Measurements from ENCODE around the gene DAPK2. TPM values are rescaled to one million over a fixed set of nuclear protein-coding genes. Genes with fewer than 3 reads are reported as not detected.

Gene DAPK2
- total RNA-seq, 2 donors from 2014 or later = 6.1 to 10.6 TPM

DNA sequence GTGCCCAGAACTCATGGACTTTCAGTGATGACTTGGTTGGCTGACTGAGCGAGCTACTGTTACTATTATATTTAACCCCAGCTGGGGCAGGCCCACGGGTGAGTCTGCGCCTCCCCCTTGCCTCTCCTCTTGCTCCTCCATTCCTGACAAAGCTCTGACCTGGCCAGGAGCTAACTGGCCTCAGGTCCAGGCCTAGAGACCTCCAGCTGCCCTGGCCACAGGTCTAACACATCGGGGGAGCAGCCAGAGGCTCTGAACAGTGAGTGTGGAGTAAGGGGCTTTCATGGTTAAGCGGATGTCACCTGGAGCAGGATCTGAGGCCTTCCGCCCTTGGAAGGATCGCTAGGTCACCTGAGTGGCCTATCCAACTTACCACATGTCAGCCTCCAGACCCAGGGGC lies 116.3 kb downstream of the DAPK2 start:
- Histone ChIP-seq H3K27ac (no peak overlapping the region), H3K36me3 (no peaks in the 10 kb centered on the region), H3K4me3 (no peak overlapping the region), H3K27me3 (replicated peaks; ENCODE audit: insufficient read depth) (no peaks in the 10 kb centered on the region), H3K9me3 (no peaks in the 10 kb centered on the region), H3K4me1 (ENCODE audit: control insufficient read depth in 1 of 2, low read depth in 2 of 2) (no peaks in the 10 kb centered on the region)
- ATAC-seq (ENCODE audit: insufficient number of reproducible peaks, low FRiP score, low read depth) (no peak), DNase-seq (ENCODE audit: low spot score) (no peak)
- TF ChIP-seq, protein P1, sequence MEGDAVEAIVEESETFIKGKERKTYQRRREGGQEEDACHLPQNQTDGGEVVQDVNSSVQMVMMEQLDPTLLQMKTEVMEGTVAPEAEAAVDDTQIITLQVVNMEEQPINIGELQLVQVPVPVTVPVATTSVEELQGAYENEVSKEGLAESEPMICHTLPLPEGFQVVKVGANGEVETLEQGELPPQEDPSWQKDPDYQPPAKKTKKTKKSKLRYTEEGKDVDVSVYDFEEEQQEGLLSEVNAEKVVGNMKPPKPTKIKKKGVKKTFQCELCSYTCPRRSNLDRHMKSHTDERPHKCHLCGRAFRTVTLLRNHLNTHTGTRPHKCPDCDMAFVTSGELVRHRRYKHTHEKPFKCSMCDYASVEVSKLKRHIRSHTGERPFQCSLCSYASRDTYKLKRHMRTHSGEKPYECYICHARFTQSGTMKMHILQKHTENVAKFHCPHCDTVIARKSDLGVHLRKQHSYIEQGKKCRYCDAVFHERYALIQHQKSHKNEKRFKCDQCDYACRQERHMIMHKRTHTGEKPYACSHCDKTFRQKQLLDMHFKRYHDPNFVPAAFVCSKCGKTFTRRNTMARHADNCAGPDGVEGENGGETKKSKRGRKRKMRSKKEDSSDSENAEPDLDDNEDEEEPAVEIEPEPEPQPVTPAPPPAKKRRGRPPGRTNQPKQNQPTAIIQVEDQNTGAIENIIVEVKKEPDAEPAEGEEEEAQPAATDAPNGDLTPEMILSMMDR (IDR thresholded peaks at IDR 0.05) = no peak

DNA sequence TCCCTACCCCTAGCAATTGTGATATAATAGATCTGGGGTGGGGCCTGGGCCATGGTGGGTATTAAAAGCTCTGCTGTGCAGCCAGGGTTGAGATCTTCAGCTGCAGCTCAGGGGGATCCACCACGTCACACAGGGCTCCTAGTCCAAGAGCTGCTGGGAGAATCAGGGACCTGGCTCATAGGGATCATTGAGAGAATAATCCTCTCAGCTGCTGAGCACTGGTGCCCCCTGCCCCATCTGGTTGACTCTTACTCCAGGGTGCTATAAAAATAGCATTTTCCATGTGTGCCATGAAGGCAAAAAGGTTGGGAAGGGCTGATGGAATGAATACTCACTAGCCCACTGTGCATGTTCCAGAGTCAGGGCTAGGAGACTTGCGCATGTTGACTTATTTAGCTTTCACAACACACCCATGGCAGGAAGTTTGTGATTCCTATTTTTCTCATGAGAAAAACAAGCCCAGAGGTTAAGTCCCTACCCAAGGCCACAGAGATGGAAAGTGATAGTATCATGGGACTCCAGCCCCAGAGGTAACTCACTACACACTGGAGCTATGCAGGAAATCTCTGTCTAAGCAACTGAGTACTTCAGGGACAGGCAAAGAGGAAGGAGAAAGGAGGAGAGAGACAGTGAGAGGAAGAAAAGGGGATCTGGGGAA lies 118.0 kb downstream of the DAPK2 start:
- Histone ChIP-seq H3K27ac (no peak overlapping the region), H3K4me3 (no peak overlapping the region), H3K4me1 (ENCODE audit: control insufficient read depth in 1 of 2, low read depth in 2 of 2) (no peaks in the 10 kb centered on the region), H3K9me3 (no peaks in the 10 kb centered on the region), H3K27me3 (replicated peaks; ENCODE audit: insufficient read depth) (no peaks in the 10 kb centered on the region), H3K36me3 (no peaks in the 10 kb centered on the region)
- ATAC-seq (ENCODE audit: insufficient number of reproducible peaks, low FRiP score, low read depth) (no peak), DNase-seq (ENCODE audit: low spot score) (no peak)
- TF ChIP-seq, protein P1 (IDR thresholded peaks at IDR 0.05) = no peak

DNA sequence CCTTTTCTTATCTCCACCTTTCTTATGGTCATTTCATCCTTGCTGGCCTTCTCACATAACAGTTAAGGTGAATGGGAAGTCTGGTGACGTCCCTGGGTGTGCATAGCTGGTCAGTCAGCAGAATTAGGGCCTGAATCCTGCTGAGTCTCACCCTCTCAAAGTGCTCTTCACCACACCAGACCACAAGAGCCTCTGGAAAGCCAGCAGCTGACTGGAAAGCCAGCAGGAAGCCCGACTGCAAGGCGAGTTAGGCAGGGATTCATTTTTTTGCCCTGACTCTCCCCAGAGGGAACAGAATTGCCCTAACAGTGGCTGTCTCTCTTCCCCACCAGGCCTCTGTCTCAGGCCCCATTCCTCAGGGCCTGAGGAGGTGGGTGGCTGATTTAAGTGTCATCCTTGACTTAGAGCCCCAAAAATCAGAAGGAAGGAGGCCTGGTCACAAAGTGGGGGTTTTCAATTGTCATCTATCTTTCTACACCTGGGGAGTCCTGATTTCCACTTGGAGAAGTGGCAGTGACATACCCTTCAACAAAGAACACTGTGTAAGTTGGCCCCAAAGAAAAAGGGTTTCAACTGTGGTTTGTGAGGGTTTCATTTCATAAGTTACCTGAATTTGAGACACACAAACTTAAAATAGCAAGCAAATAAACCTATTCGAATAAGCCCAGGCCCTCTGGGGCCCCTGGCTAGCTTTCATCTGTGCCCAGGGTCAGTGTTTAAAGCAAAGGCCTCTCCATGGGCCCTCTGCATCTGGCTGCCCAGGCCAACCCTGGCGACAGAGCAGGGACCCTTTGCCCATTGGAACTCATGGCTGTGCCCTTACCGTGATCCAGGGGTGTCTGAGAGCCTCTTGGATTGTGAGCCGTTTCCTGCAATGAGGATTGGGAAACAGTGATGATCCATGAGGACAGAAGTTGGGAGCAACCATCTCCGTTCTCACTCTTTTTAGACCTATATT lies 122.0 kb downstream of the DAPK2 start:
- no peaks in the 10 kb centered on the region for H3K27me3 ChIP-seq (replicated peaks; ENCODE audit: insufficient read depth)
- no peaks in the 10 kb centered on the region for H3K36me3 ChIP-seq
- H3K9me3 ChIP-seq = no peaks in the 10 kb centered on the region
- H3K27ac ChIP-seq = no peak overlapping the region
- DNase-seq (ENCODE audit: low spot score) = no peak
- H3K4me3 ChIP-seq = no peak overlapping the region
- no peaks in the 10 kb centered on the region for H3K4me1 ChIP-seq (ENCODE audit: control insufficient read depth in 1 of 2, low read depth in 2 of 2)
- TF ChIP-seq, protein P1 (IDR thresholded peaks at IDR 0.05) = no peak
- ATAC-seq (ENCODE audit: insufficient number of reproducible peaks, low FRiP score, low read depth) = no peak

DNA sequence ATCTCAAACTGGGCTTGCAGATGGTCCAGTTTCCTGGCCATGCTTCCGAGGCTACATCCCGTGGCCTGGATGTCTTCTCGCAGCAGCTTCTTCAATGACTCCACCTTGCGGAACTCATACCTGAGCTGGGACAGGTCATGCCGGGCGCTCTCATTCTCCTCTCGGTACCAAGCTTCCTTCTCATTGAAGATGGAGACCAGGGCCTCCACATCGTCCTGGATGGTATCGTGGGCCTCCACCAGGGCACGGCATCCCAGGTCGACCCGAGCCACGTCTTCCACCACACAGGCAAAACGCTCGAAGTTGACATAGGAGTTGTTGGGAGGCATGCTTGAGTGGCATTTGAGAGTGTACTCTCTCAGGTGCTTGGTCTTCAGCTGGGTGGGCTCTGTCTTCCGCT lies 123.4 kb downstream of the DAPK2 start:
- Histone ChIP-seq H3K27ac (no peak overlapping the region), H3K4me3 (no peak overlapping the region), H3K36me3 (no peaks in the 10 kb centered on the region), H3K9me3 (no peaks in the 10 kb centered on the region), H3K4me1 (ENCODE audit: control insufficient read depth in 1 of 2, low read depth in 2 of 2) (no peaks in the 10 kb centered on the region), H3K27me3 (replicated peaks; ENCODE audit: insufficient read depth) (no peaks in the 10 kb centered on the region)
- TF ChIP-seq, protein P1 (IDR thresholded peaks at IDR 0.05) = no peak
- no peak for DNase-seq (ENCODE audit: low spot score)
- no peak for ATAC-seq (ENCODE audit: insufficient number of reproducible peaks, low FRiP score, low read depth)

DNA sequence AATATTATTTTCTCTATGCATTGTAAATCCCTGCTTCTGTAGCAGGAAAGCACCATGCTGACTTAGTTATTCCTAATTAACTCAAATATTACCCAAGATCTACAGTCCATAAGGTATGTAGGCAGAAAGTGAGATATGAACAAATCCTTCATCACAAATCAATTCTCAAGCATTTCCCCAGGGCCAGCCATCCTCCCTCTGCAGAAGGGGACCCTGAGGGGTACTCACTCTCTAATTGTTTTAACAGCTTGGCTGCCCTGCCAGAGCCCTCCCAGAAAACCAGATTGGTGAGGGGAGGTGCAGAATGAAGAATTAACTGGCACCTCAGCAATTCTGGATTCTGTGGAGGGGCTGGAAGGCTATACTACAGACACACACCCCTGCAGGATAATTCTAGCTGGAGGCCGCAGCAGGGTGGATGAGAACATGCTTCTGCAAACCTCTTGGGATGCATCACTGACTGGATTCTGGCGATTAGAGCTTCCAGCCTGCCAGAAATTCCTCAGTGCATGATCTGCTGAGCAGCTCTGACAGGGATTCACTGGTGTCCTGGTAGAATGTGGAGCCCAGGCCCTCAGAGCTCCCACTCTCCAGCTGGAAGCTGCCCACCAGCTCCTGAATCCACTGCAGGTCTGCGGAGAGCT lies 123.9 kb downstream of the DAPK2 start:
- H3K4me3 ChIP-seq = no peak overlapping the region
- H3K4me1 ChIP-seq (ENCODE audit: control insufficient read depth in 1 of 2, low read depth in 2 of 2) = no peaks in the 10 kb centered on the region
- TF ChIP-seq, protein P1 (IDR thresholded peaks at IDR 0.05) = no peak
- no peaks in the 10 kb centered on the region for H3K36me3 ChIP-seq
- ATAC-seq (ENCODE audit: insufficient number of reproducible peaks, low FRiP score, low read depth) (no peak), DNase-seq (ENCODE audit: low spot score) (no peak)
- no peak overlapping the region for H3K27ac ChIP-seq
- no peaks in the 10 kb centered on the region for H3K27me3 ChIP-seq (replicated peaks; ENCODE audit: insufficient read depth)
- H3K9me3 ChIP-seq = no peaks in the 10 kb centered on the region

All from thoracic aorta (tissue), 2 donors.